GM18502 (cell line): Measurements from ENCODE around the gene SEMA3D.

ENCODE experiments used
- ATAC-seq: cut with Tn5 transposase; IDR thresholded peaks from one replicate; pipeline ENCODE4 v1.9.1; 2021; ENCODE audit warnings: mild to moderate bottlenecking; ENCODE audit not compliant: unreplicated experiment, poor library complexity

SEMA3D gene

GRCh38 chr7:85186521-85187241 lies at the start of gene SEMA3D:
TSS of gene SEMA3D (minus strand) at chr7:85187056. CDS start at chr7:85121891, 65,165 bp downstream.
- ATAC-seq = peak; percentile 96

GRCh38 chr7:85234730-85235129 lies 47.9 kb upstream of the SEMA3D start:
- ATAC-seq = no peak

- no peak for ATAC-seq
Measured at GRCh38 chr7:85232068-85232467, 45.2 kb upstream of the SEMA3D start.

GRCh38 chr7:85230623-85231022 lies 43.8 kb upstream of the SEMA3D start:
- ATAC-seq = no peak

- ATAC-seq = no peak
Measured at GRCh38 chr7:85229544-85229943, 42.7 kb upstream of the SEMA3D start.

- no peak for ATAC-seq
Measured at GRCh38 chr7:85226361-85227085, 39.7 kb upstream of the SEMA3D start.

- no peak for ATAC-seq
Measured at GRCh38 chr7:85224171-85224570, 37.3 kb upstream of the SEMA3D start.

DNA sequence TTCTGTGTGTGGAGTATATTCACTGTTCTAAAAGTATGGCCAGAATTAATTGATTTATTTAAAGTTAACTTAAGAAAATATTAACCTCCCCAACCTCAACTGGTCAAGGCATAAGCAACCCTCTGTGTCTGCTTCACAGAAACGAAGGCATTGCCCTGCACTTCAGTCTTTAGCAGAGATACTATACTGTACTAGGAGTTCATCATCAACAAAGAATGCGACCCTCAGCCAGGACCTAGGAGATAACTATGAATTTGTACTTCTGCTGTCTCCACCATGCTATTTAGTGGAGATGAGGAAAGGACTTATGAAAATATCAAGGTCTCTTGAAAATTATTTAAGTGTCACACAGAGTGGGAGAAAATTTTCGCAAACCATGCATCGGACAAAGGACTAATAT lies 35.7 kb upstream of the SEMA3D start:
- ATAC-seq = no peak

DNA sequence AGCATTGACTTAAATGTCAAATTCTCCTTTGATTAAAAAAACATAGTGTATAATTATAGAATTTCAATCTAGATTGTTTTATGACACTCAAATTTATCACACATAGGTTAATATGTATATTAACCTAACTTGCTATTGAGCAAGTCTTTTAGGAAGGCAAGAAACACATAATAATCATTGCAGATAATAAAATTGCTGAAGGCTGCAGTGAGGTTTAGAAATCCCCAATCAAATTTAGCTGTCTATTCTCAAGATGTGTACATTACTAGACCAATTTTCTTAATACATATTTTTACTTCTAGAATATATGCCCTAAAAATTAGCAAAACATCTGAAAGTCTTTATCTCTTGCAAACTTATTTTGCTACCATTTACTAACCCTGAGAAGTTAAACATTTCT lies 34.9 kb upstream of the SEMA3D start:
- ATAC-seq = no peak

DNA sequence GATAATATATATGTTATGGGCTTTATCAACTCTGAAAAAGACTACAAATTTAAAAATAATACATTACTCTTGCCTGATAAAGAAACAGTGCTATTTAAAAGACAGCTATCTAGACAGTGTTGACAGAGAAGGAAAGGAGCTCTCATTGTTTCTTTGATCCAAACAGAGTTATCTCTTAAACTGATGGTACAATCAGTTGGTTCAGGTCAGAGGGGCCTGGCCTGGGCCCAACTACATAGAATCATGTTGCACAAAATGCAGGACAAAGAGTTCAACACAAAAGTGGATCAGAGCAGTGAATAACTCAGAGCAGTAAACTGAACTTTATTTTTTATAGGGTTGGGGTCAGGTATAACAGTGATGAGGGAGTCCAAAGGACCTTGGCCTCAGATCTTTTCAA lies 33.8 kb upstream of the SEMA3D start:
- ATAC-seq = no peak

GRCh38 chr7:85220023-85220422 lies 33.2 kb upstream of the SEMA3D start:
- no peak for ATAC-seq

GRCh38 chr7:85217085-85217484 lies 30.2 kb upstream of the SEMA3D start:
- ATAC-seq = no peak

GRCh38 chr7:85215098-85215497 lies 28.2 kb upstream of the SEMA3D start:
- peak; percentile 97 for ATAC-seq

DNA sequence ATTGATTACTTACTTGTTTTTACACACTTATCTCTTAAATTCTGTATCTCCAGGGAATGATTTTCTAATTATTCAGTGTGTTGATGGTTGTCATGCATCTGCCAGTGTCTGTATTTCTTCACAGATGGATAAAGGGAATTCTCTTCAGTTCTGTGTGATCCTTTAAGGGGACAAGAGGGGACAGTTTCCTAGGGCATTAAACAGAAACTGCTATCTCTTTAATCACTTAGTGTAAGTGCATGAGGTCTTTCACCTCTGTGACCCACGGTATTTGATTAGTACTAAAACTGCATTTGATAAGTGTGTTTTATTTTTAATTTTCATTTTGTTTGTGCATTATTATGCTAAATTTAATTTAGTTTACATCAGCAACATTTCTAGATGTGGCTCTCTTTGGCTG lies 26.6 kb upstream of the SEMA3D start:
- ATAC-seq = no peak

DNA sequence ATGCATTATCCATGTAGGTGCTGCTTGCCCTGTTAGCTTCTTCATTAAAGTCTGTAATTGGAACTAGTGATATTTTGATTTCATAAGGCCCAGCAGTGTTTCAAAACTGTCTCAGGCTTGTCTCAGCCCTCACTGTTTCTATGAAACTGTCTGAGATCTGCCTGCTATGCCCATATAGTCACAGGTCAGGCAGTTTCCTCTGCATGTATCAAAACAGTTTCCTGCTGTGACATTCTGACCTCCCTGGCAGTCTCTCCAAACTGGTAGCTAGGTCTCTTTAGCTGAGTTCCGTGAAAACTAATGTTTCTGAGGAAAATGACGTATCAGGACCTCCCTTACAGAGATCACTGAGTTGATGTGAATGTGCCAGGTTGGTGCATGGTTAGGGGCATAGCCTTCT lies 18.9 kb upstream of the SEMA3D start:
- ATAC-seq = no peak

- no peak for ATAC-seq
Measured at GRCh38 chr7:85204496-85204895, 17.6 kb upstream of the SEMA3D start.

DNA sequence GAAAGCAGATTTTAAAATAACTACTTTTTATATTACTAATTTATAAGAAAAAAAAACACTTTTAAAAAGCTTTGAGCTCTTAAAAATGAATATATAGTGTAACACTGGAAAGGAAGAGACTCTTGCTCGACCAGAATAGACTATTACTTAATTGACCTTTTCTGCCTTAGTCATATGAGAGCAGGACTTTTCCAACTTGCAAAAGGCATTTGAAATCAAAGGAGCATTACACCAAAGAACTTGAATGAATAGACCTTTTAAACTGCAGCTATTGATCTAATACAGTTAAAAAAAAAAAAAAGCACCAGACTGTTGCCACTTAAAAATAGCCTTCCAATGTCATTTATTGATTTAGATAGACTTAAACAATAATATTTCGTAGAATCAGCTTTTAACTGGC lies 17.2 kb upstream of the SEMA3D start:
- no peak for ATAC-seq

DNA sequence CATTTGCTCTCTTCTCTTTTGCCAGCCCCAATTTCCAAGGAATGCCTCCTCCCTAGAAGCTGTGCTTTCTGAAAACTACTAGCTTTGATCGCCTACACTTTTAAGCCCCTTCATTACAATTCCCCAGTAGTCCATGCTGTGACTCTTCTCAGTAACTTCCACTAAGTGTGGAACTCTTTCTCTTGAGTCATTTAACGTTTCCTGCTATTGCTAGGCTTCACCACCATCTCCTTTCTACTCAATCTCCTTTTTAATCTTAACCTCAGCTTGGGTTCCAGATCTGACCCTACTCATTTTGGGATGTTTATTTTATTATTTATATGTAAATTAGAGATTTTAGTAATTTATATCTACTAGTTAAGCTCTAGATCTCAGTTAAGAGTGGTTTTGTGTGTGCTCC lies 14.4 kb upstream of the SEMA3D start:
- ATAC-seq = no peak

DNA sequence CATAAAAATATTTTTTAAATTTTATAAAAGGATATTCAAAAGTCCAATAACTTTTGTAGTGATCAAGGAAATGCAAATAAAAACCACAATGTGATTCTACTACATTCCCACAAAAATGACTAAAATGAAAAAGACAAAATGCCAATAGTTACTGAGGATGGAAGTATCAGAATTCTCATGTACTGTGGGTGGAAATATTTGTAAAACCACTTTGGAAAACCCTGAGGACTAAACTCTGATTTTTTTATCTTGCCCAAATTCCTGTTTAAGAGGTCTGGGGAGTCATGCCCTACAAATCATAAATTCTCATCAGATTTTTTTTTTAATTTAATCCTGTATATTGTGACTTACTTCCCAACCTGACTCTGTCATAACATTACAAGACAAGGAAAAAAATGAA lies 9.8 kb upstream of the SEMA3D start:
- ATAC-seq = no peak

- ATAC-seq = no peak
Measured at GRCh38 chr7:85191383-85191782, 4.5 kb upstream of the SEMA3D start.

GRCh38 chr7:85186083-85186520 lies 754 bp downstream of the SEMA3D start:
- peak; percentile 38 for ATAC-seq
